ENCODE results near the gene RPL36A. TPM values are rescaled to one million over a fixed set of nuclear protein-coding genes. Genes with fewer than 3 reads are reported as not detected.
A peak's percentile ranks its signal among the peaks of the same experiment; 100 is the strongest.

RPL36A gene
- total and polyA plus RNA-seq, 9 of the 15 experiments (the other 6 are each of a cell fraction or from before 2014, with no cell fraction given), result 412 to 4,539 (median 3,209) TPM

- peak; percentile 89 for TF ChIP-seq GABPA (tag; conservative IDR thresholded peaks at IDR 0.05; ENCODE audit: low read depth)
- TF ChIP-seq POLR2B (IDR thresholded peaks at IDR 0.05; ENCODE audit: low read depth, partially characterized antibody), result peak; percentile 76
- peak; percentile 15; the same call in 1 of the 2 replicates for TF ChIP-seq MBD2 (IDR thresholded peaks at IDR 0.05; ENCODE audit: borderline replicate concordance, low read depth)
- no peak for TF ChIP-seq MLLT1 (IDR thresholded peaks at IDR 0.05)
- TF ChIP-seq ETV1 (tag; conservative IDR thresholded peaks at IDR 0.05; ENCODE audit: low read depth), result 0 out of 2 replicates have a peak, but pooled peaks have one; percentile 16
- no peak for TF ChIP-seq ZNF695 (CRISPR knock-in tag; IDR thresholded peaks at IDR 0.05)
- no peak for TF ChIP-seq EP300 (IDR thresholded peaks at IDR 0.05; ENCODE audit: low read length)
- no peak for TF ChIP-seq SRSF3 (IDR thresholded peaks at IDR 0.05; ENCODE audit: insufficient read depth, low read length)
- no peak for TF ChIP-seq SETDB1 (IDR thresholded peaks at IDR 0.05; ENCODE audit: low read length)
- TF ChIP-seq SMARCA4 (IDR thresholded peaks at IDR 0.05), result no peak
- no peak for TF ChIP-seq KLF16 (IDR thresholded peaks at IDR 0.05)
- TF ChIP-seq ZNF518B (CRISPR knock-in tag; IDR thresholded peaks at IDR 0.05), result no peak
- no peak for TF ChIP-seq NELFE (IDR thresholded peaks at IDR 0.05; ENCODE audit: insufficient read depth, insufficient read length)
- no peak for TF ChIP-seq MAFF (IDR thresholded peaks at IDR 0.05; ENCODE audit: low read length)
- TF ChIP-seq RBBP5 (IDR thresholded peaks at IDR 0.05; ENCODE audit: borderline replicate concordance, insufficient read depth, low read length, poor library complexity, severe bottlenecking), result peak; percentile 75
- 0 out of 2 replicates have a peak, but pooled peaks have one; percentile 25 for TF ChIP-seq NR2C1 (IDR thresholded peaks at IDR 0.05)
- TF ChIP-seq NR2C1 (tag; IDR thresholded peaks at IDR 0.05), result no peak
- TF ChIP-seq U2AF2 (optimal IDR thresholded peaks at IDR 0.05; ENCODE audit: low read depth, low read length), result no peak
- TF ChIP-seq PURB (CRISPR knock-in tag; IDR thresholded peaks at IDR 0.05; ENCODE audit: low read depth), result no peak
- TF ChIP-seq MAFG (tag; conservative IDR thresholded peaks at IDR 0.05), result no peak
- 0 out of 2 replicates have a peak, but pooled peaks have one; percentile 38 for TF ChIP-seq HMGXB4 (CRISPR knock-in tag; IDR thresholded peaks at IDR 0.05)
- no peak for TF ChIP-seq HNRNPK (IDR thresholded peaks at IDR 0.05; ENCODE audit: low read depth, low read length, poor library complexity, severe bottlenecking)
- TF ChIP-seq SP2 (IDR thresholded peaks at IDR 0.05; ENCODE audit: extremely low read depth, low read depth, low read length, poor library complexity, severe bottlenecking), result no peak
- peak; percentile 90 for TF ChIP-seq POLR2A (conservative IDR thresholded peaks at IDR 0.05)
Measured at GRCh38 chrX:101348452-101349192, 42.2 kb upstream of the RPL36A start, which contains the start of gene TIMM8A (continued).

Data from K562 (cell line).